OCI-LY3 (cell line): Measurements from ENCODE around the gene ARX.

Source experiments
- H2AFZ ChIP-seq: fragments of 200-600, 300-600 bp; shearing (Covaris generic); 2 replicates; pipeline ENCODE4 v1.6.0; 2014; ENCODE audit warnings: antibody characterized with exemption, low read depth, low read length
- H3K27ac ChIP-seq: fragments of 200-600, 300-600 bp; sonication (generic); 2 replicates; pipeline ENCODE4 v1.5.1; 2014; ENCODE audit warnings: mild to moderate bottlenecking, low read length, moderate library complexity, mixed read lengths
- H3K27me3 ChIP-seq: fragments of 200-600, 300-600 bp; sonication (generic); 2 replicates; pipeline ENCODE4 v1.6.1; 2014; ENCODE audit warnings: low read depth, low read length, mixed read lengths
- H3K36me3 ChIP-seq: fragments of 200-600, 300-600 bp; sonication (generic); replicated peaks from 2 replicates; pipeline ENCODE3; 2014; ENCODE audit warnings: low read depth, low read length, mixed read lengths
- H3K4me1 ChIP-seq: fragments of 300-600, 200-600 bp; sonication (generic); 2 replicates; pipeline ENCODE4 v1.6.1; 2014; ENCODE audit warnings: low read length, mixed read lengths
- H3K4me2 ChIP-seq: fragments of 200-600, 300-600 bp; sonication (generic); 2 replicates; pipeline ENCODE4 v1.6.1; 2014; ENCODE audit warnings: low read length, mixed read lengths
- H3K4me3 ChIP-seq: fragments of 300-600, 200-600 bp; sonication (generic); 2 replicates; pipeline ENCODE4 v1.5.1; 2014; ENCODE audit warnings: antibody characterized with exemption, mild to moderate bottlenecking, low read length, moderate library complexity
- H3K79me2 ChIP-seq: fragments of 300-600, 200-600 bp; shearing (Covaris generic); 2 replicates; pipeline ENCODE4 v1.6.1; 2014; ENCODE audit warnings: mild to moderate bottlenecking, low read length, mixed read lengths
- H3K9ac ChIP-seq: fragments of 300-600, 200-600 bp; shearing (Covaris generic); 2 replicates; pipeline ENCODE4 v1.6.0; 2014; ENCODE audit warnings: mild to moderate bottlenecking, low read length, moderate library complexity
- H3K9me3 ChIP-seq: fragments of 200-600, 300-600 bp; shearing (Covaris generic); 2 replicates; pipeline ENCODE4 v1.6.1; 2014; ENCODE audit warnings: low read length, mixed read lengths; ENCODE audit not compliant: insufficient read depth
- H4K20me1 ChIP-seq: fragments of 200-600, 300-600 bp; sonication (generic); 2 replicates; pipeline ENCODE4 v1.6.1; 2016; ENCODE audit warnings: low read length, mixed read lengths; ENCODE audit not compliant: insufficient read depth
- CTCF ChIP-seq: fragments of 200-600, 300-600 bp; sonication (generic); IDR thresholded peaks from 2 replicates; pipeline ENCODE4 v1.5.1; 2014; ENCODE audit warnings: antibody characterized with exemption, low read length, low read depth
- EZH2phosphoT487 ChIP-seq: fragments of 200-600 bp; shearing (Covaris generic); IDR thresholded peaks from 2 replicates; pipeline ENCODE4 v1.6.1; 2018; ENCODE audit warnings: antibody characterized with exemption, mixed run types, low read depth

The ARX gene

GRCh38 chrX:25005034-25005381 is 10.8 kb downstream of the ARX start:
- Histone ChIP-seq H3K4me2 (no peak overlapping the region), H3K36me3 (no peaks in the 10 kb centered on the region)

GRCh38 chrX:25004485-25005032 is 11.2 kb downstream of the ARX start:
- Histone ChIP-seq H4K20me1 (no peaks in the 10 kb centered on the region), H3K9me3 (no peaks in the 10 kb centered on the region), H3K4me1 (no peaks in the 10 kb centered on the region), H3K4me2 (no peak overlapping the region), H3K27me3 (no peaks in the 10 kb centered on the region), H3K79me2 (no peaks in the 10 kb centered on the region), H3K9ac (no peak overlapping the region), H3K36me3 (no peaks in the 10 kb centered on the region), H2AFZ (no peak overlapping the region), H3K27ac (no peak overlapping the region), H3K4me3 (no peak overlapping the region)
- TF ChIP-seq CTCF: no peak
- TF ChIP-seq EZH2phosphoT487: no peak

More at GRCh38 chrX:25005034-25005381, 10.8 kb downstream of the ARX start:
- no peaks in the 10 kb centered on the region for H3K9me3 ChIP-seq
- TF ChIP-seq CTCF: no peak
- no peak for TF ChIP-seq EZH2phosphoT487
- no peaks in the 10 kb centered on the region for H3K4me1 ChIP-seq
- no peaks in the 10 kb centered on the region for H3K79me2 ChIP-seq
- no peak overlapping the region for H3K4me3 ChIP-seq
- no peak overlapping the region for H3K9ac ChIP-seq
- no peak overlapping the region for H2AFZ ChIP-seq
- H3K27me3 ChIP-seq: no peaks in the 10 kb centered on the region
- no peaks in the 10 kb centered on the region for H4K20me1 ChIP-seq
- H3K27ac ChIP-seq: no peak overlapping the region

- H3K9ac ChIP-seq: no peak overlapping the region
- no peak overlapping the region for H2AFZ ChIP-seq
- H3K36me3 ChIP-seq: no peaks in the 10 kb centered on the region
- no peaks in the 10 kb centered on the region for H3K27me3 ChIP-seq
- no peaks in the 10 kb centered on the region for H3K9me3 ChIP-seq
- no peaks in the 10 kb centered on the region for H4K20me1 ChIP-seq
- no peak overlapping the region for H3K27ac ChIP-seq
- no peak overlapping the region for H3K4me2 ChIP-seq
- H3K4me1 ChIP-seq: no peaks in the 10 kb centered on the region
- no peak overlapping the region for H3K4me3 ChIP-seq
- H3K79me2 ChIP-seq: no peaks in the 10 kb centered on the region
- TF ChIP-seq CTCF (no peak), EZH2phosphoT487 (no peak)
These were observed 11.7 kb downstream of the ARX start for GRCh38 chrX:25004040-25004439.

GRCh38 chrX:25003066-25003849 is 12.5 kb downstream of the ARX start:
- no peak overlapping the region for H3K27ac ChIP-seq
- no peak overlapping the region for H3K4me2 ChIP-seq
- no peak overlapping the region for H2AFZ ChIP-seq
- H3K4me3 ChIP-seq: no peak overlapping the region
- H3K36me3 ChIP-seq: no peaks in the 10 kb centered on the region
- no peaks in the 10 kb centered on the region for H3K4me1 ChIP-seq
- H3K9me3 ChIP-seq: no peaks in the 10 kb centered on the region
- no peak overlapping the region for H3K9ac ChIP-seq
- no peaks in the 10 kb centered on the region for H4K20me1 ChIP-seq
- no peaks in the 10 kb centered on the region for H3K27me3 ChIP-seq
- no peaks in the 10 kb centered on the region for H3K79me2 ChIP-seq
- TF ChIP-seq EZH2phosphoT487: no peak
- TF ChIP-seq CTCF: no peak
